HepG2 (cell line): ENCODE data around the gene AKR1E2. TPM values are rescaled to one million over a fixed set of nuclear protein-coding genes. Genes with fewer than 3 reads are reported as not detected.

Experiments used
- ATAC-seq: fragments of 200-7000 bp; cut with Tn5 transposase; 3 replicates; pipeline ENCODE4 v1.9.1; 2020; ENCODE audit warnings: mild to moderate bottlenecking, moderate library complexity
- BruUV-seq: library from RNA; stranded (reverse); fragments of 400-500 nt; replicated peaks from 2 replicates; lab custom pipeline; 2021; lab: Mats Ljungman, UMichigan
- CTCF ChIA-PET: fragments of 300-600 bp; formaldehyde crosslinking; extraction: SDS; loops from one replicate; lab custom pipeline; 2021; ENCODE audit warnings: low total read pairs, inconsistent platforms, low intra/inter-chr PET ratio; lab: Yijun Ruan, JAX
- POLR2A ChIA-PET: fragments of 350-600 bp; sonication (Branson Sonifier 250); formaldehyde crosslinking; loops from one replicate; lab custom pipeline; 2020; ENCODE audit warnings: antibody characterized with exemption, inconsistent platforms; lab: Yijun Ruan, JAX
- DNase-seq: peaks from one replicate; pipeline ENCODE4 v3.0.0-alpha.2; 2015; ENCODE audit warnings: low spot score
- FAIRE-seq: peaks from 3 replicates; lab custom pipeline; 2011; peaks lifted over from hg19 to GRCh38; lab: Jason Lieb, UNC
- H2AFZ ChIP-seq: one replicate; pipeline ENCODE4 v1.6.1; 2011; ENCODE audit warnings: low read length, inconsistent platforms
- H3K27ac ChIP-seq: fragments of 300-600 bp; 3 replicates; pipeline ENCODE4 v1.8.0; 2011; ENCODE audit warnings: mixed run types, mild to moderate bottlenecking, mixed read lengths, low read length, inconsistent platforms; ENCODE audit not compliant: insufficient read depth; ENCODE audit errors: extremely low read length
- H3K27me3 ChIP-seq, 2 experiments: fragments of 200-600 bp in 1 of 2; 2 replicates in 1 of 2; 3 replicates in 1 of 2; pipeline versions ENCODE4 v1.6.0 to v1.8.0; 2011; ENCODE audit warnings: low read length in 2 of 2, mild to moderate bottlenecking in 2 of 2, moderate library complexity in 2 of 2, inconsistent platforms in 1 of 2; ENCODE audit not compliant: insufficient read depth in 2 of 2, control insufficient read depth in 1 of 2
- H3K36me3 ChIP-seq, 2 experiments: fragments of 200-600 bp in 1 of 2; replicated peaks in 1 of 2; 2 replicates in 1 of 2; 3 replicates in 1 of 2; pipeline versions ENCODE4 v1.5.1 to v1.8.0; 2011; ENCODE audit warnings: low read length in 2 of 2, inconsistent platforms in 1 of 2; ENCODE audit not compliant: insufficient read depth in 2 of 2, control insufficient read depth in 1 of 2
- H3K4me1 ChIP-seq: 2 replicates; pipeline ENCODE4 v1.5.1; 2012; ENCODE audit warnings: low read length, inconsistent platforms; ENCODE audit not compliant: insufficient read depth
- H3K4me2 ChIP-seq: 2 replicates; pipeline ENCODE4 v1.6.0; 2011; ENCODE audit warnings: low read depth, low read length, inconsistent platforms
- H3K4me3 ChIP-seq, 3 experiments: fragments of 200-600 bp in 1 of 3; sonication (generic), shearing (Covaris generic) in 1 of 3; replicated peaks in 1 of 3; 2 replicates each; pipeline ENCODE4 v1.5.1; 2011 to 2016; ENCODE audit warnings: low read length in 3 of 3, inconsistent platforms in 2 of 3, low read depth in 2 of 3, mild to moderate bottlenecking in 2 of 3, control low read depth in 1 of 3, mixed read lengths in 1 of 3; ENCODE audit not compliant: insufficient read depth in 1 of 3
- H3K79me2 ChIP-seq: one replicate; pipeline ENCODE4 v1.6.1; 2011; ENCODE audit warnings: low read length, inconsistent platforms; ENCODE audit not compliant: insufficient read depth
- H3K9ac ChIP-seq: 2 replicates; pipeline ENCODE4 v1.6.0; 2011; ENCODE audit warnings: mild to moderate bottlenecking, low read depth, low read length, inconsistent platforms; ENCODE audit not compliant: insufficient read depth
- H3K9me3 ChIP-seq: 2 replicates; pipeline ENCODE4 v1.5.1; 2012; ENCODE audit warnings: mild to moderate bottlenecking, low read length
- H4K20me1 ChIP-seq: 2 replicates; pipeline ENCODE4 v1.6.0; 2011; ENCODE audit warnings: inconsistent platforms, mild to moderate bottlenecking, low read length, moderate library complexity; ENCODE audit not compliant: insufficient read depth
- AHR ChIP-seq: IDR thresholded peaks from 2 replicates; pipeline ENCODE4 v1.6.1; 2018; ENCODE audit warnings: missing genetic modification reagents, missing compliant biosample characterization
- CHD4 ChIP-seq: fragments of 200-600 bp; sonication (generic); IDR thresholded peaks from 2 replicates; pipeline ENCODE4 v1.7.0; 2017; ENCODE audit warnings: mild to moderate bottlenecking, low read length, borderline replicate concordance
- HDAC2 ChIP-seq: sonication (generic); formaldehyde crosslinking; IDR thresholded peaks from 2 replicates; pipeline ENCODE4 v1.4.0; 2020; ENCODE audit warnings: missing genetic modification reagents
- MLLT10 ChIP-seq: sonication (generic); formaldehyde crosslinking; IDR thresholded peaks from 2 replicates; pipeline ENCODE4 v1.4.0; 2020; ENCODE audit warnings: missing genetic modification reagents
- SP4 ChIP-seq: sonication (generic); formaldehyde crosslinking; IDR thresholded peaks from 2 replicates; pipeline ENCODE4 v1.8.1; 2023; ENCODE audit warnings: mild to moderate bottlenecking, missing genetic modification reagents
- TMF1 ChIP-seq: sonication (generic); formaldehyde crosslinking; IDR thresholded peaks from 2 replicates; pipeline ENCODE4 v1.8.1; 2022; ENCODE audit warnings: low read depth, missing genetic modification reagents
- TOE1 ChIP-seq: sonication (generic); formaldehyde crosslinking; IDR thresholded peaks from 2 replicates; pipeline ENCODE4 v1.4.0; 2020; ENCODE audit warnings: mild to moderate bottlenecking, missing genetic modification reagents
- ZNF264 ChIP-seq: sonication (generic); formaldehyde crosslinking; IDR thresholded peaks from 2 replicates; pipeline ENCODE4 v1.4.0; 2020; ENCODE audit warnings: missing genetic modification reagents
- ZNF335 ChIP-seq: sonication (generic); formaldehyde crosslinking; IDR thresholded peaks from 2 replicates; pipeline ENCODE4 v1.4.0; 2020; ENCODE audit warnings: missing genetic modification reagents
- ZNF543 ChIP-seq: sonication (generic); formaldehyde crosslinking; IDR thresholded peaks from 2 replicates; pipeline ENCODE4 v1.4.0; 2020; ENCODE audit warnings: mild to moderate bottlenecking, missing genetic modification reagents
- WGBS: methylation state at CpG from one replicate; pipeline ENCODE4 v1.1.6; 2017; ENCODE audit warnings: low lambda C conversion rate; 5-methylcytosine and 5-hydroxymethylcytosine counted together
- in situ Hi-C: cut with HindIII; loops from 2 replicates; pipeline ENCODE4 v1.10.0; 2017; ENCODE audit warnings: low pct_unique_long_range_greater_than_20kb; ENCODE audit not compliant: extremely low pct_ligation_motif_present
- intact Hi-C: fragments of 100-400 bp; cut with micrococcal nuclease; formaldehyde crosslinking; loops from one replicate; pipeline ENCODE4 v1.10.0; 2022; ENCODE audit not compliant: unreplicated experiment
- polyA plus RNA-seq, 8 experiments: library from polyadenylated mRNA; depleted of rRNA in 3 of 8; stranded (reverse) in 7 of 8; unstranded in 1 of 8; fragments of >200 nt; fragmentation: Illumina TruSeq in 4 of 8; extraction: Trizol in 4 of 8; gene quantifications; 2 replicates each; pipeline versions ENCODE4 v1.2.1 to v1.2.3, GENCODE V29; 2011 to 2016; ENCODE audit warnings: low read depth in 4 of 8, missing spikeins in 1 of 8, mixed read lengths in 1 of 8; ENCODE audit not compliant: insufficient read depth in 1 of 8
- total RNA-seq, 5 experiments: library from RNA; depleted of rRNA; stranded (reverse); fragments of >200 nt; fragmentation: Illumina TruSeq; extraction: Trizol; gene quantifications; 2 replicates each; pipeline ENCODE4 v1.2.3, GENCODE V29; 2016; ENCODE audit warnings: low read depth in 1 of 5
- TF ChIP-seq, protein P1 (sequence below): sonication (generic); formaldehyde crosslinking; conservative IDR thresholded peaks from 2 replicates; pipeline ENCODE4 v1.5.0; 2020; ENCODE audit warnings: missing genetic modification reagents

The AKR1E2 gene
- total and polyA plus RNA-seq, 2 of the 13 experiments (the other 11 are each of a cell fraction or from before 2014, with no cell fraction given) = not detected

DNA sequence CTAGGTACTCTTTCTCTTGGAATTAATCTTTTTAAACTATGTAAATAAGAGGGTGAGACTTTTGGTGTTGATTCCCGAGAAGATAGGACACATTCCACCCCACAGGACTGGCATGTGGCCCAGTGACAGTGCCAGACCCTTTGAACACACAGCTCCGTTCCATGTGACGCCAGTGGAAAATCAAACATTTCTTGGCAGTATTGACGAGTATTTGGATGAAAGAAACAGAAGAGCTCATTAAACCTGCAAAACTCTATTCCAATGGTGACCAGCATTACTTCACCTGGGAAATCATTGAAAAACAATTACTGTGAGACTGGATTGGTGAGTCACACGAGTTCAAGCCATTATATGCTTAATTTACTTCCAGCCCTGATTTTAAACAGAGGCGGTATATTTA lies 25.8 kb downstream of the AKR1E2 start:
- WGBS = 98% methylated on average over 6 of the region's 6 CpGs
- ATAC-seq (no peak), FAIRE-seq (no peak), DNase-seq (no peak)
- H3K36me3 ChIP-seq = no peaks in the 10 kb centered on the region
- H3K27ac ChIP-seq = no peak overlapping the region
- peaks cover 35% of the 10 kb centered on the region for H3K4me1 ChIP-seq
- H3K4me2 ChIP-seq = no peak overlapping the region
- no peaks in the 10 kb centered on the region for H3K27me3 ChIP-seq
- H3K9me3 ChIP-seq = no peaks in the 10 kb centered on the region
- no peaks in the 10 kb centered on the region for H4K20me1 ChIP-seq
- H3K79me2 ChIP-seq = no peaks in the 10 kb centered on the region
- intact Hi-C loops = no loop called here
- TF ChIP-seq ZNF335 (CRISPR knock-in tag) (no peak), SP4 (CRISPR knock-in tag) (no peak), CHD4 (no peak), HDAC2 (CRISPR knock-in tag) (no peak), MLLT10 (CRISPR knock-in tag) (no peak)
- TF ChIP-seq, protein P1, sequence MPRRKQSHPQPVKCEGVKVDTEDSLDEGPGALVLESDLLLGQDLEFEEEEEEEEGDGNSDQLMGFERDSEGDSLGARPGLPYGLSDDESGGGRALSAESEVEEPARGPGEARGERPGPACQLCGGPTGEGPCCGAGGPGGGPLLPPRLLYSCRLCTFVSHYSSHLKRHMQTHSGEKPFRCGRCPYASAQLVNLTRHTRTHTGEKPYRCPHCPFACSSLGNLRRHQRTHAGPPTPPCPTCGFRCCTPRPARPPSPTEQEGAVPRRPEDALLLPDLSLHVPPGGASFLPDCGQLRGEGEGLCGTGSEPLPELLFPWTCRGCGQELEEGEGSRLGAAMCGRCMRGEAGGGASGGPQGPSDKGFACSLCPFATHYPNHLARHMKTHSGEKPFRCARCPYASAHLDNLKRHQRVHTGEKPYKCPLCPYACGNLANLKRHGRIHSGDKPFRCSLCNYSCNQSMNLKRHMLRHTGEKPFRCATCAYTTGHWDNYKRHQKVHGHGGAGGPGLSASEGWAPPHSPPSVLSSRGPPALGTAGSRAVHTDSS (CRISPR knock-in tag) = no peak
- H2AFZ ChIP-seq = no peak overlapping the region
- no peak overlapping the region for H3K4me3 ChIP-seq
- ChIA-PET POLR2A (interaction anchor here (3.0 to 5.1 kb wide), 2 partner anchors 96 to 130 kb away, joined by 15 to 26 read pairs; no protein-coding TSS in a partner anchor), CTCF (interaction anchor here (5.5 kb wide), 1 partner anchor 131 kb away, joined by 89 read pairs; no protein-coding TSS in a partner anchor)
- H3K9ac ChIP-seq = no peak overlapping the region
- no TSS peak for BruUV-seq
- in situ Hi-C loops = no loop called here

DNA sequence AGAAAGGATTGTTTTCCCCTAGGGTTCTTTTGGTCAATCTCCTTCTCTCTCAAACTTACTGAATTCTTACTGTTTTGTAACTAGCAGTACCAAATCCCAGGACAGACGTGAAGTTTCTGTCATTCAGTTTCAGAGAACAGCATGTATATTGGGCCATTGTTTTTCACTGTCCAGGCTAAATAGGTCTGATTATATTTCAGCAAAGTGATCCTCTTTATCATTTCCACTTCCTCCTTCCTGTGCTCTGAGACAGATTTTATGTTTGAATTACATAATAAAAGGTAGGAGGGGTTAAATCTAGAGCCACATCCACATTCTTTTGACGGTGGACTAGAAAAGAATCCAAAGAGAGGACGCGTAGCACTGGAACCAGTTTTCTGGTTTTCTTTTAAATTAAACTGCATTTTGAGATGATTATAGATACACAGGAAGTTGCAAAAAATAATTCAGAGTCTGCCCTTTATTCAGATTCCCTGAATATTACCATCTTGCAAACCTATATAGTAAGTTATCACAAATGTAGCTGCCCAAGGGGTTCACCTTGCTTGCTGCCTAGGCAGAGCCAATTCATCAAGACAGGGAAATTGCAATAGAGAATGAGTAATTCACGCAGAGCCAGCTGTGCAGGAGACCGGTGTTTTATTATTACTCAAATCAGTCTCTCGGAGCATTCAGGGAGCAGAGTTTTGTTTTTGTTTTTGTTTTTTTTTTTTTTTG lies 40.1 kb downstream of the AKR1E2 start:
- ATAC-seq (no peak), FAIRE-seq (no peak), DNase-seq (no peak)
- BruUV-seq = no TSS peak
- no peaks in the 10 kb centered on the region for H4K20me1 ChIP-seq
- ChIA-PET POLR2A (no interaction called here), CTCF (no interaction called here)
- no peak overlapping the region for H2AFZ ChIP-seq
- H3K79me2 ChIP-seq = no peaks in the 10 kb centered on the region
- no peaks in the 10 kb centered on the region for H3K36me3 ChIP-seq
- H3K27ac ChIP-seq = no peak overlapping the region
- no peaks in the 10 kb centered on the region for H3K27me3 ChIP-seq
- intact Hi-C loops (no loop called here), in situ Hi-C loops (no loop called here)
- H3K4me3 ChIP-seq = no peak overlapping the region
- H3K9me3 ChIP-seq = no peaks in the 10 kb centered on the region
- H3K4me1 ChIP-seq = peaks cover 12% of the 10 kb centered on the region; the same call in 1 of the 2 replicates
- H3K4me2 ChIP-seq = no peak overlapping the region
- H3K9ac ChIP-seq = no peak overlapping the region
- 73% methylated on average over 7 of the region's 7 CpGs for WGBS
- TF ChIP-seq ZNF264 (CRISPR knock-in tag) (no peak), TMF1 (CRISPR knock-in tag) (no peak), TOE1 (CRISPR knock-in tag) (no peak), ZNF543 (CRISPR knock-in tag) (no peak), AHR (CRISPR knock-in tag) (no peak)
